Measurements from ENCODE around the gene S1PR5. TPM values are rescaled to one million over a fixed set of nuclear protein-coding genes. Genes with fewer than 3 reads are reported as not detected.

S1PR5 gene
- total and polyA plus RNA-seq, 10 of the 15 experiments (the other 5 are each of a cell fraction or from before 2014, with no cell fraction given): 0.04 TPM; not detected in 9

GRCh38 chr19:10521461-10522171 lies 4.4 kb upstream of the S1PR5 start (continued):
- TF ChIP-seq ZNF207 (IDR thresholded peaks at IDR 0.05; ENCODE audit: borderline replicate concordance): no peak

- no peak overlapping the region for H3K9ac ChIP-seq (ENCODE audit: control insufficient read depth, insufficient read depth, low read length)
- intact Hi-C loops (cut with micrococcal nuclease; ENCODE audit: unreplicated experiment): no loop called here
- ChIA-PET CTCF (no interaction called here), RAD21 (ENCODE audit: unreplicated experiment) (no interaction called here), POLR2A (interaction anchor here (0.5 to 1.1 kb wide), 2 partner anchors 14 to 121 kb away, joined by 3 to 9 read pairs; no protein-coding TSS in a partner anchor), SMC1A (ENCODE audit: uncharacterized antibody, unreplicated experiment) (no interaction called here)
- no peak overlapping the region for H3K4me2 ChIP-seq (ENCODE audit: control insufficient read depth, insufficient read depth)
- H3K36me3 ChIP-seq (ENCODE audit: control insufficient read depth in 2 of 2, insufficient read depth in 2 of 2, low read length in 1 of 2): no peaks in the 10 kb centered on the region
- in situ Hi-C loops (cut with MboI): no loop called here
- peaks cover 11% of the 10 kb centered on the region for H3K4me1 ChIP-seq (ENCODE audit: control insufficient read depth, insufficient read depth, low read length)
- ATAC-seq (no peak), DNase-seq (ENCODE audit: low read depth, low spot score) (no peak), FAIRE-seq (no peak)
- 61% methylated on average over 14 of the region's 15 CpGs for WGBS (ENCODE audit: insufficient coverage, insufficient replicate concordance, low lambda C conversion rate, missing lambda C conversion rate)
- H3K79me2 ChIP-seq (ENCODE audit: control insufficient read depth, insufficient read depth, low read length): no peaks in the 10 kb centered on the region
- no peak overlapping the region for H2AFZ ChIP-seq (ENCODE audit: control insufficient read depth, low read depth, low read length)
- BruUV-seq (replicated peaks): no TSS peak
- no peak overlapping the region for H3K4me3 ChIP-seq
- H3K27ac ChIP-seq (ENCODE audit: control insufficient read depth, insufficient read depth): no peak overlapping the region
- no peaks in the 10 kb centered on the region for H3K9me3 ChIP-seq (replicated peaks; ENCODE audit: control insufficient read depth, insufficient read depth, low read length)
- no peaks in the 10 kb centered on the region for H4K20me1 ChIP-seq (ENCODE audit: control insufficient read depth, insufficient read depth)
- peaks cover 4 to 12% of the 10 kb centered on the region in 2 experiments for H3K27me3 ChIP-seq (replicated peaks in 1 of 2; ENCODE audit: control insufficient read depth in 2 of 2, insufficient read depth in 2 of 2, low read length in 1 of 2)
- TF ChIP-seq RCOR1 (conservative IDR thresholded peaks at IDR 0.05; ENCODE audit: low read depth, low read length) (no peak), BCLAF1 (IDR thresholded peaks at IDR 0.05) (no peak), ATF7 (IDR thresholded peaks at IDR 0.05; ENCODE audit: low read depth) (no peak), NRF1 (conservative IDR thresholded peaks at IDR 0.05; ENCODE audit: low read depth, low read length) (no peak), STAT1 (conservative IDR thresholded peaks at IDR 0.05) (no peak), EZH2 (IDR thresholded peaks at IDR 0.05; ENCODE audit: borderline replicate concordance, control insufficient read depth, low read depth, low read length) (no peak), BRCA1 (IDR thresholded peaks at IDR 0.05; ENCODE audit: low read depth, low read length) (no peak), MEF2B (IDR thresholded peaks at IDR 0.05; ENCODE audit: partially characterized antibody, poor library complexity, severe bottlenecking) (no peak), SP1 (IDR thresholded peaks at IDR 0.05; ENCODE audit: low read depth, low read length) (no peak), POLR2AphosphoS2 (IDR thresholded peaks at IDR 0.05; ENCODE audit: low read depth, low read length) (no peak), BHLHE40 (IDR thresholded peaks at IDR 0.05; ENCODE audit: borderline replicate concordance in 1 of 2, low read depth in 2 of 2, low read length in 1 of 2) (no peak), POLR2A (IDR thresholded peaks at IDR 0.05; ENCODE audit: low read depth, low read length) (no peak), IKZF2 (IDR thresholded peaks at IDR 0.05) (no peak), ASH2L (IDR thresholded peaks at IDR 0.05; ENCODE audit: borderline replicate concordance, low read depth) (no peak), KLF5 (IDR thresholded peaks at IDR 0.05; ENCODE audit: partially characterized antibody) (no peak)
- TF ChIP-seq, protein P1, sequence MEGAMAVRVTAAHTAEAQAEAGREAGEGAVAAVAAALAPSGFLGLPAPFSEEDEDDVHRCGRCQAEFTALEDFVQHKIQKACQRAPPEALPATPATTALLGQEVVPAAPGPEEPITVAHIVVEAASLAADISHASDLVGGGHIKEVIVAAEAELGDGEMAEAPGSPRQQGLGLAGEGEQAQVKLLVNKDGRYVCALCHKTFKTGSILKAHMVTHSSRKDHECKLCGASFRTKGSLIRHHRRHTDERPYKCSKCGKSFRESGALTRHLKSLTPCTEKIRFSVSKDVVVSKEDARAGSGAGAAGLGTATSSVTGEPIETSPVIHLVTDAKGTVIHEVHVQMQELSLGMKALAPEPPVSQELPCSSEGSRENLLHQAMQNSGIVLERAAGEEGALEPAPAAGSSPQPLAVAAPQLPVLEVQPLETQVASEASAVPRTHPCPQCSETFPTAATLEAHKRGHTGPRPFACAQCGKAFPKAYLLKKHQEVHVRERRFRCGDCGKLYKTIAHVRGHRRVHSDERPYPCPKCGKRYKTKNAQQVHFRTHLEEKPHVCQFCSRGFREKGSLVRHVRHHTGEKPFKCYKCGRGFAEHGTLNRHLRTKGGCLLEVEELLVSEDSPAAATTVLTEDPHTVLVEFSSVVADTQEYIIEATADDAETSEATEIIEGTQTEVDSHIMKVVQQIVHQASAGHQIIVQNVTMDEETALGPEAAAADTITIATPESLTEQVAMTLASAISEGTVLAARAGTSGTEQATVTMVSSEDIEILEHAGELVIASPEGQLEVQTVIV (IDR thresholded peaks at IDR 0.05; ENCODE audit: borderline replicate concordance, partially characterized antibody): no peak
Observed at GRCh38 chr19:10520652-10521318, 3.5 kb upstream of the S1PR5 start.

Measured in GM12878 (cell line).